ENCODE data around the gene MAPRE2.

Gene MAPRE2

GRCh38 chr18:35132021-35132902 is 91.0 kb downstream of the MAPRE2 start:
- POLR2A ChIA-PET: no interaction called here
- 94% methylated on average over 9 of the region's 10 CpGs for WGBS (ENCODE audit: insufficient coverage)
- H3K27ac ChIP-seq (ENCODE audit: insufficient read depth in 1 of 2, low read depth in 1 of 2, low read length in 2 of 2, poor library complexity in 1 of 2, severe bottlenecking in 2 of 2): no peak overlapping the region
- CTCF ChIA-PET: interaction anchor here (0.6 to 9.2 kb wide), 8 partner anchors 10 to 105 kb away, joined by 3 to 89 read pairs (median 4); no protein-coding TSS in a partner anchor
- peaks cover 33 to 95% (median 71%) of the 10 kb centered on the region in 4 experiments for H3K36me3 ChIP-seq (ENCODE audit: control insufficient read depth in 4 of 4, insufficient read depth in 4 of 4, low read length in 3 of 4)
- H3K9me3 ChIP-seq (ENCODE audit: control extremely low read depth in 1 of 5, control insufficient read depth in 4 of 5, insufficient read depth in 2 of 5, low read depth in 1 of 5, low read length in 4 of 5): no peaks in the 10 kb centered on the region
- no peak overlapping the region for H3K4me3 ChIP-seq (ENCODE audit: control insufficient read depth in 1 of 7, extremely low read depth in 1 of 7, insufficient read depth in 4 of 7, low read depth in 2 of 7, low read length in 6 of 7)
- no peaks in the 10 kb centered on the region for H3K27me3 ChIP-seq (replicated peaks in 2 of 5; ENCODE audit: control insufficient read depth in 4 of 5, insufficient read depth in 5 of 5, low read length in 4 of 5)
- no peaks in the 10 kb centered on the region for H3K4me1 ChIP-seq (ENCODE audit: control extremely low read depth in 1 of 4, control insufficient read depth in 4 of 4, insufficient read depth in 4 of 4, low read length in 3 of 4)
- DNase-seq: no peak

- Histone ChIP-seq H3K27ac (ENCODE audit: insufficient read depth in 1 of 2, low read depth in 1 of 2, low read length in 2 of 2, poor library complexity in 1 of 2, severe bottlenecking in 2 of 2) (no peak overlapping the region), H3K4me1 (ENCODE audit: control extremely low read depth in 1 of 4, control insufficient read depth in 4 of 4, insufficient read depth in 4 of 4, low read length in 3 of 4) (no peaks in the 10 kb centered on the region), H3K4me3 (ENCODE audit: control insufficient read depth in 1 of 7, extremely low read depth in 1 of 7, insufficient read depth in 4 of 7, low read depth in 2 of 7, low read length in 6 of 7) (no peak overlapping the region), H3K27me3 (replicated peaks in 2 of 5; ENCODE audit: control insufficient read depth in 4 of 5, insufficient read depth in 5 of 5, low read length in 4 of 5) (no peaks in the 10 kb centered on the region), H3K9me3 (ENCODE audit: control extremely low read depth in 1 of 5, control insufficient read depth in 4 of 5, insufficient read depth in 2 of 5, low read depth in 1 of 5, low read length in 4 of 5) (no peaks in the 10 kb centered on the region), H3K36me3 (ENCODE audit: control insufficient read depth in 4 of 4, insufficient read depth in 4 of 4, low read length in 3 of 4) (peaks cover 29 to 93% (median 59%) of the 10 kb centered on the region in 4 experiments)
- 93% methylated on average over 5 of the region's 6 CpGs for WGBS (ENCODE audit: insufficient coverage)
- CTCF ChIA-PET: interaction anchor here (1.0 to 9.2 kb wide), 5 partner anchors 9 to 125 kb away, joined by 3 to 89 read pairs (median 14); no protein-coding TSS in a partner anchor
- POLR2A ChIA-PET: no interaction called here
- DNase-seq: no peak
These were observed 93.0 kb downstream of the MAPRE2 start for GRCh38 chr18:35134190-35134730.

- no peak overlapping the region for H3K27ac ChIP-seq (ENCODE audit: insufficient read depth in 1 of 2, low read depth in 1 of 2, low read length in 2 of 2, poor library complexity in 1 of 2, severe bottlenecking in 2 of 2)
- no peaks in the 10 kb centered on the region for H3K4me1 ChIP-seq (ENCODE audit: control extremely low read depth in 1 of 4, control insufficient read depth in 4 of 4, insufficient read depth in 4 of 4, low read length in 3 of 4)
- H3K36me3 ChIP-seq (ENCODE audit: control insufficient read depth in 4 of 4, insufficient read depth in 4 of 4, low read length in 3 of 4): peaks cover 29 to 93% (median 58%) of the 10 kb centered on the region in 4 experiments
- H3K9me3 ChIP-seq (ENCODE audit: control extremely low read depth in 1 of 5, control insufficient read depth in 4 of 5, insufficient read depth in 2 of 5, low read depth in 1 of 5, low read length in 4 of 5): no peaks in the 10 kb centered on the region
- ChIA-PET POLR2A (no interaction called here), CTCF (interaction anchor here (1.0 to 9.2 kb wide), 4 partner anchors 13 to 126 kb away, joined by 3 to 89 read pairs (median 16); no protein-coding TSS in a partner anchor)
- WGBS (ENCODE audit: insufficient coverage): 97% methylated on average over 4 of the region's 4 CpGs
- no peak overlapping the region for H3K4me3 ChIP-seq (ENCODE audit: control insufficient read depth in 1 of 7, extremely low read depth in 1 of 7, insufficient read depth in 4 of 7, low read depth in 2 of 7, low read length in 6 of 7)
- DNase-seq: no peak
- no peaks in the 10 kb centered on the region for H3K27me3 ChIP-seq (replicated peaks in 2 of 5; ENCODE audit: control insufficient read depth in 4 of 5, insufficient read depth in 5 of 5, low read length in 4 of 5)
These were observed 93.7 kb downstream of the MAPRE2 start for GRCh38 chr18:35134791-35135531.

GRCh38 chr18:35136248-35136647 is 95.0 kb downstream of the MAPRE2 start:
- H3K4me1 ChIP-seq (ENCODE audit: control extremely low read depth in 1 of 4, control insufficient read depth in 4 of 4, insufficient read depth in 4 of 4, low read length in 3 of 4): peaks cover 0 to 6% (median 3%) of the 10 kb centered on the region in 4 experiments
- no peaks in the 10 kb centered on the region for H3K27me3 ChIP-seq (replicated peaks in 2 of 5; ENCODE audit: control insufficient read depth in 4 of 5, insufficient read depth in 5 of 5, low read length in 4 of 5)
- DNase-seq: no peak
- H3K4me3 ChIP-seq (ENCODE audit: control insufficient read depth in 1 of 7, extremely low read depth in 1 of 7, insufficient read depth in 4 of 7, low read depth in 2 of 7, low read length in 6 of 7): no peak overlapping the region
- ChIA-PET POLR2A (no interaction called here), CTCF (interaction anchor here (1.2 to 9.2 kb wide), 7 partner anchors 9 to 109 kb away, joined by 3 to 89 read pairs (median 6); no protein-coding TSS in a partner anchor)
- 86% methylated on average over 3 of the region's 3 CpGs for WGBS (ENCODE audit: insufficient coverage)
- peaks cover 29 to 94% (median 59%) of the 10 kb centered on the region in 4 experiments for H3K36me3 ChIP-seq (ENCODE audit: control insufficient read depth in 4 of 4, insufficient read depth in 4 of 4, low read length in 3 of 4)
- no peaks in the 10 kb centered on the region for H3K9me3 ChIP-seq (ENCODE audit: control extremely low read depth in 1 of 5, control insufficient read depth in 4 of 5, insufficient read depth in 2 of 5, low read depth in 1 of 5, low read length in 4 of 5)
- peak overlapping the region in 1 of 2 experiments; percentile 45 for H3K27ac ChIP-seq (ENCODE audit: insufficient read depth in 1 of 2, low read depth in 1 of 2, low read length in 2 of 2, poor library complexity in 1 of 2, severe bottlenecking in 2 of 2)

- Histone ChIP-seq H3K36me3 (ENCODE audit: control insufficient read depth in 4 of 4, insufficient read depth in 4 of 4, low read length in 3 of 4) (peaks cover 26 to 87% (median 56%) of the 10 kb centered on the region in 4 experiments), H3K27me3 (replicated peaks in 2 of 5; ENCODE audit: control insufficient read depth in 4 of 5, insufficient read depth in 5 of 5, low read length in 4 of 5) (no peaks in the 10 kb centered on the region), H3K27ac (ENCODE audit: insufficient read depth in 1 of 2, low read depth in 1 of 2, low read length in 2 of 2, poor library complexity in 1 of 2, severe bottlenecking in 2 of 2) (peak overlapping the region in 1 of 2 experiments; percentile 51), H3K9me3 (ENCODE audit: control extremely low read depth in 1 of 5, control insufficient read depth in 4 of 5, insufficient read depth in 2 of 5, low read depth in 1 of 5, low read length in 4 of 5) (no peaks in the 10 kb centered on the region), H3K4me3 (ENCODE audit: control insufficient read depth in 1 of 7, extremely low read depth in 1 of 7, insufficient read depth in 4 of 7, low read depth in 2 of 7, low read length in 6 of 7) (no peak overlapping the region), H3K4me1 (ENCODE audit: control extremely low read depth in 1 of 4, control insufficient read depth in 4 of 4, insufficient read depth in 4 of 4, low read length in 3 of 4) (peaks cover 0 to 7% (median 4%) of the 10 kb centered on the region in 4 experiments)
- DNase-seq: no peak
- WGBS (ENCODE audit: insufficient coverage): 95% methylated on average over 2 of the region's 2 CpGs
- ChIA-PET CTCF (interaction anchor here (1.2 to 9.2 kb wide), 8 partner anchors 9 to 130 kb away, joined by 3 to 89 read pairs (median 6); no protein-coding TSS in a partner anchor), POLR2A (interaction anchor here (0.9 kb wide), 1 partner anchor 15 kb away, joined by 3 read pairs; no protein-coding TSS in a partner anchor)
These were observed 95.7 kb downstream of the MAPRE2 start for GRCh38 chr18:35136885-35137284.

- Histone ChIP-seq H3K4me1 (ENCODE audit: control extremely low read depth in 1 of 4, control insufficient read depth in 4 of 4, insufficient read depth in 4 of 4, low read length in 3 of 4) (peaks cover 0 to 13% (median 9%) of the 10 kb centered on the region in 4 experiments), H3K4me3 (ENCODE audit: control insufficient read depth in 1 of 7, extremely low read depth in 1 of 7, insufficient read depth in 4 of 7, low read depth in 2 of 7, low read length in 6 of 7) (no peak overlapping the region), H3K27me3 (replicated peaks in 2 of 5; ENCODE audit: control insufficient read depth in 4 of 5, insufficient read depth in 5 of 5, low read length in 4 of 5) (no peaks in the 10 kb centered on the region), H3K27ac (ENCODE audit: insufficient read depth in 1 of 2, low read depth in 1 of 2, low read length in 2 of 2, poor library complexity in 1 of 2, severe bottlenecking in 2 of 2) (peak overlapping the region in 1 of 2 experiments; percentile 51), H3K36me3 (ENCODE audit: control insufficient read depth in 4 of 4, insufficient read depth in 4 of 4, low read length in 3 of 4) (peaks cover 21 to 80% (median 51%) of the 10 kb centered on the region in 4 experiments), H3K9me3 (ENCODE audit: control extremely low read depth in 1 of 5, control insufficient read depth in 4 of 5, insufficient read depth in 2 of 5, low read depth in 1 of 5, low read length in 4 of 5) (no peaks in the 10 kb centered on the region)
- 89% methylated on average over 8 of the region's 10 CpGs for WGBS (ENCODE audit: insufficient coverage)
- DNase-seq: no peak
- POLR2A ChIA-PET: interaction anchor here (0.9 kb wide), 1 partner anchor 16 kb away, joined by 3 read pairs; no protein-coding TSS in a partner anchor
- CTCF ChIA-PET: interaction anchor here (1.2 to 9.2 kb wide), 5 partner anchors 10 to 131 kb away, joined by 4 to 89 read pairs (median 13); no protein-coding TSS in a partner anchor
These were observed 96.4 kb downstream of the MAPRE2 start for GRCh38 chr18:35137632-35138031.

All from common myeloid progenitor, CD34-positive (primary cell).